NCI-H187 treated with DMSO at 0.1 percent for 48 hours (cell line): ENCODE results near the gene PLOD3.

Experiments used
- DNase-seq: peaks from one replicate; lab custom pipeline; 2025; lab: John Stamatoyannopoulos, UW

The PLOD3 gene

GRCh38 chr7:101239191-101239950, 22.0 kb upstream of the PLOD3 start:
- DNase-seq = no peak

GRCh38 chr7:101238226-101239182, 21.1 kb upstream of the PLOD3 start:
- no peak for DNase-seq

GRCh38 chr7:101237206-101238067, 20.1 kb upstream of the PLOD3 start, which contains the start of gene CLDN15:
TSS of gene CLDN15 (minus strand) at chr7:101237802. CDS start at chr7:101237581, 221 bp downstream.
- no peak for DNase-seq

GRCh38 chr7:101236292-101236835, 19.0 kb upstream of the PLOD3 start:
- DNase-seq = no peak

- no peak for DNase-seq
These were observed 18.1 kb upstream of the PLOD3 start for GRCh38 chr7:101235522-101235921.

- no peak for DNase-seq
These were observed 17.7 kb upstream of the PLOD3 start for GRCh38 chr7:101235050-101235449.

- DNase-seq = no peak
These were observed 17.3 kb upstream of the PLOD3 start for GRCh38 chr7:101234636-101235035.

GRCh38 chr7:101233907-101234547, 16.6 kb upstream of the PLOD3 start:
- DNase-seq = no peak

GRCh38 chr7:101232141-101232850, 14.9 kb upstream of the PLOD3 start:
- no peak for DNase-seq

GRCh38 chr7:101231644-101232043, 14.3 kb upstream of the PLOD3 start:
- DNase-seq = no peak

- no peak for DNase-seq
These were observed 9.3 kb upstream of the PLOD3 start for GRCh38 chr7:101226721-101227120.

- DNase-seq = no peak
These were observed 8.3 kb upstream of the PLOD3 start for GRCh38 chr7:101225650-101226049.

- DNase-seq = no peak
These were observed 6.1 kb upstream of the PLOD3 start for GRCh38 chr7:101223528-101223927.

- no peak for DNase-seq
These were observed 5.0 kb upstream of the PLOD3 start for GRCh38 chr7:101222275-101222830.

- no peak for DNase-seq
These were observed 2.9 kb upstream of the PLOD3 start for GRCh38 chr7:101220295-101220694.

GRCh38 chr7:101218236-101219125, 1.1 kb upstream of the PLOD3 start:
- DNase-seq = no peak

- DNase-seq = no peak
These were observed 457 bp downstream of the PLOD3 start for GRCh38 chr7:101216860-101217387.

- no peak for DNase-seq
These were observed 1.2 kb downstream of the PLOD3 start for GRCh38 chr7:101216001-101216859.
